ENCODE data around the gene SORBS1. TPM values are rescaled to one million over a fixed set of nuclear protein-coding genes. Genes with fewer than 3 reads are reported as not detected.

Gene SORBS1
- total RNA-seq, 1 experiment from 2014 or later = 39.9 TPM

- no peak for TF ChIP-seq SMAD3 (CRISPR knock-in tag; IDR thresholded peaks at IDR 0.05; ENCODE audit: borderline replicate concordance)
- no peak for TF ChIP-seq ZBTB21 (CRISPR knock-in tag; IDR thresholded peaks at IDR 0.05; ENCODE audit: borderline replicate concordance)
- no peak for TF ChIP-seq USF2 (CRISPR knock-in tag; IDR thresholded peaks at IDR 0.05)
- no peak for TF ChIP-seq ZNF425 (CRISPR knock-in tag; conservative IDR thresholded peaks at IDR 0.05)
- TF ChIP-seq PREB (CRISPR knock-in tag; IDR thresholded peaks at IDR 0.05; ENCODE audit: borderline replicate concordance) = no peak
- no peak for TF ChIP-seq ZSCAN18 (CRISPR knock-in tag; IDR thresholded peaks at IDR 0.05)
These were observed 152.8 kb downstream of the SORBS1 start (continued) for GRCh38 chr10:95408148-95408960.

GRCh38 chr10:95407546-95407945 is 153.6 kb downstream of the SORBS1 start:
- CTCF ChIA-PET = interaction anchor here (0.7 to 1.0 kb wide), 5 partner anchors 23 to 433 kb away, joined by 3 to 4 read pairs (median 3); no protein-coding TSS in a partner anchor
- no peaks in the 10 kb centered on the region for H3K9me3 Mint-ChIP-seq
- H3K4me1 Mint-ChIP-seq = peaks cover 39% of the 10 kb centered on the region
- H3K4me3 Mint-ChIP-seq = no peak overlapping the region
- TF ChIP-seq JUN (CRISPR knock-in tag; IDR thresholded peaks at IDR 0.05) = no peak
- TF ChIP-seq ZNF121 (CRISPR knock-in tag; IDR thresholded peaks at IDR 0.05) = no peak
- TF ChIP-seq HMGA2 (CRISPR knock-in tag; IDR thresholded peaks at IDR 0.05) = no peak
- TF ChIP-seq USF2 (CRISPR knock-in tag; IDR thresholded peaks at IDR 0.05) = no peak
- TF ChIP-seq ERG (CRISPR knock-in tag; IDR thresholded peaks at IDR 0.05) = no peak
- no peak for TF ChIP-seq ZNF317 (CRISPR knock-in tag; IDR thresholded peaks at IDR 0.05; ENCODE audit: borderline replicate concordance, low read depth)
- TF ChIP-seq SMAD4 (CRISPR knock-in tag; IDR thresholded peaks at IDR 0.05) = no peak
- TF ChIP-seq ZNF423 (CRISPR knock-in tag; IDR thresholded peaks at IDR 0.05) = no peak
- no peak for TF ChIP-seq E2F1 (CRISPR knock-in tag; IDR thresholded peaks at IDR 0.05)
- TF ChIP-seq MLX (CRISPR knock-in tag; IDR thresholded peaks at IDR 0.05) = no peak
- H3K27ac Mint-ChIP-seq = no peak overlapping the region
- ATAC-seq = no peak
- peaks cover 3% of the 10 kb centered on the region; the same call in 1 of the 2 replicates for H3K36me3 Mint-ChIP-seq
- DNase-seq (ENCODE audit: low spot score) = no peak
- no peaks in the 10 kb centered on the region for H3K27me3 Mint-ChIP-seq (ENCODE audit: low read depth)
- POLR2A ChIA-PET = interaction anchor here (0.7 kb wide), 2 partner anchors 34 to 106 kb away, joined by 5 read pairs; no protein-coding TSS in a partner anchor

All from WTC11 (cell line).